AG09309 (cell line): ENCODE data around the gene GRK5.

Experiments used
- DNase-seq: peaks from one replicate; pipeline ENCODE4 v3.0.0-alpha.2; 2010; ENCODE audit warnings: low read depth
- H3K4me3 ChIP-seq: 2 replicates; pipeline ENCODE4 v1.5.1; 2011; ENCODE audit warnings: mild to moderate bottlenecking, low read depth, low read length, moderate library complexity; ENCODE audit not compliant: control insufficient read depth
- TF ChIP-seq, protein P1 (sequence below): IDR thresholded peaks from 2 replicates; pipeline ENCODE4 v1.5.1; 2011; ENCODE audit warnings: mild to moderate bottlenecking, low read depth, low read length, inconsistent platforms; ENCODE audit not compliant: insufficient read depth, control insufficient read depth; ENCODE audit errors: missing control alignments

The GRK5 gene

GRCh38 chr10:119316002-119316358 is 108.6 kb downstream of the GRK5 start:
- TF ChIP-seq, protein P1, sequence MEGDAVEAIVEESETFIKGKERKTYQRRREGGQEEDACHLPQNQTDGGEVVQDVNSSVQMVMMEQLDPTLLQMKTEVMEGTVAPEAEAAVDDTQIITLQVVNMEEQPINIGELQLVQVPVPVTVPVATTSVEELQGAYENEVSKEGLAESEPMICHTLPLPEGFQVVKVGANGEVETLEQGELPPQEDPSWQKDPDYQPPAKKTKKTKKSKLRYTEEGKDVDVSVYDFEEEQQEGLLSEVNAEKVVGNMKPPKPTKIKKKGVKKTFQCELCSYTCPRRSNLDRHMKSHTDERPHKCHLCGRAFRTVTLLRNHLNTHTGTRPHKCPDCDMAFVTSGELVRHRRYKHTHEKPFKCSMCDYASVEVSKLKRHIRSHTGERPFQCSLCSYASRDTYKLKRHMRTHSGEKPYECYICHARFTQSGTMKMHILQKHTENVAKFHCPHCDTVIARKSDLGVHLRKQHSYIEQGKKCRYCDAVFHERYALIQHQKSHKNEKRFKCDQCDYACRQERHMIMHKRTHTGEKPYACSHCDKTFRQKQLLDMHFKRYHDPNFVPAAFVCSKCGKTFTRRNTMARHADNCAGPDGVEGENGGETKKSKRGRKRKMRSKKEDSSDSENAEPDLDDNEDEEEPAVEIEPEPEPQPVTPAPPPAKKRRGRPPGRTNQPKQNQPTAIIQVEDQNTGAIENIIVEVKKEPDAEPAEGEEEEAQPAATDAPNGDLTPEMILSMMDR, result no peak
- DNase-seq, result no peak
- no peak overlapping the region for H3K4me3 ChIP-seq

- H3K4me3 ChIP-seq, result no peak overlapping the region
- TF ChIP-seq, protein P1, result no peak
- DNase-seq, result no peak
Observed at GRCh38 chr10:119316729-119317097, 109.3 kb downstream of the GRK5 start.

GRCh38 chr10:119318411-119319160 is 111.2 kb downstream of the GRK5 start:
- TF ChIP-seq, protein P1, result no peak
- H3K4me3 ChIP-seq, result no peak overlapping the region
- DNase-seq, result no peak

DNA sequence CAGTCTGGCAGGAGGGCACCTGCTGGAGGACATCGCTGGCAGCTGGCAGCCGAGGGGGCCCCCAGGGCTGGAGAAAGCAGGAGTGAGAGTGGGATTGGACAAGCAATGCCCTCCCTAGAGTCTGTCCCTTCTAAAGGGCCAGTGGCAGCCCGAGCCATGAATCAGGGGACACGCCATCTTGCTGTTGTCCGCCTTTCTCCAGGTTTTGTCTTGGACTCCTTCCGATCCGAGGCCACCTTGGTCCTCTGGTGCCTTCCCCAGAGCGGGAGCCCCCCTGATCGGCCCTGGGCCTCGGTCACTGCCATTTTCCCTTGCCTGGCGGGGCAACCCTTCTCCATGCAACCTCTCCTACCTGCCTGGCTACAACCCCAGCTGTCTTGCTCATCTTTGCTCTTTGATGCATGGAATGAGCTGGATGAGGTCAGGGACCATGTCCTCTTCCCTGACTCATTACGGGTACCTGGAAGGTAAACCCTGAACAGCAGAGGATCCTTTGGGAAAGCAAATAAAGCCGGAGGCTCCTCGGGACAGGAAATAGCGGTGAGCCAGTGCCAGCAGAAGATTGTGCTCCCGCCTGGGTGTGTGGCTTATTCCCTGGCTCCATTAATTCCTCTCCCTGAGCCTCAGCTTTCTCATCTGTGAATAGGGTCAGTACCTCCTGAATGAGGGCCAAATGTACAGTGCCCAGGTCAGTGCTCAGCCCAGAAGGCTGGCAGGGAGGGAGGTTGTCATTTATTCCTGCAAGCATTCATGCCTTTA is 112.0 kb downstream of the GRK5 start:
- TF ChIP-seq, protein P1, result no peak
- DNase-seq, result no peak
- H3K4me3 ChIP-seq, result no peak overlapping the region

DNA sequence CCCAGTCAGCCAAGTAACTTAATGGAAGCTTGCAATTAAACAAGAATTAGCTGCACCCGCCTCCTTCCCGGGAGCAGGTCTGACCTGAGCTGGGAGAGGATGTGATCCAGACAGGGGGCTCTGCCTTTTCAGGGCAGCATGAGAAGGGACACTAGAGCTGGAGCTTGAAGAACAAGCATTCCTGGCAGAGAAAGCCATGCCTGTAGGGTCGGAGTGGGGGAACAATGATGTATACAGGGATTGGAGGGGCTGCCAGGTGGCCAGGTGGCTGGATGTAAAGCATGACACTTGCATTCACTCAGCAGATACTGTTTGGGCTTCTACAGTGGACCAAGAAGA is 112.5 kb downstream of the GRK5 start:
- TF ChIP-seq, protein P1, result no peak
- DNase-seq, result no peak
- no peak overlapping the region for H3K4me3 ChIP-seq

- no peak overlapping the region for H3K4me3 ChIP-seq
- TF ChIP-seq, protein P1, result no peak
- no peak for DNase-seq
Observed at GRCh38 chr10:119320981-119321380, 113.6 kb downstream of the GRK5 start.
